Smooth muscle cell of the brain vasculature (primary cell): ENCODE results near the gene PLCG1.

Experiments
- DNase-seq: peaks from one replicate; pipeline ENCODE4 v3.0.0-alpha.2; 2012; ENCODE audit warnings: low read depth, low spot score

The PLCG1 gene

GRCh38 chr20:41142245-41142644 lies 4.9 kb downstream of the PLCG1 start:
- no peak for DNase-seq

- DNase-seq: no peak
Observed at GRCh38 chr20:41142919-41143318, 5.6 kb downstream of the PLCG1 start.

- no peak for DNase-seq
Observed at GRCh38 chr20:41143354-41143753, 6.0 kb downstream of the PLCG1 start.

GRCh38 chr20:41145317-41145716 lies 8.0 kb downstream of the PLCG1 start:
- no peak for DNase-seq

- DNase-seq: no peak
Observed at GRCh38 chr20:41145821-41146620, 8.7 kb downstream of the PLCG1 start.

- no peak for DNase-seq
Observed at GRCh38 chr20:41147767-41148191, 10.4 kb downstream of the PLCG1 start.

- no peak for DNase-seq
Observed at GRCh38 chr20:41148942-41149341, 11.6 kb downstream of the PLCG1 start.

GRCh38 chr20:41150664-41151063 lies 13.3 kb downstream of the PLCG1 start:
- no peak for DNase-seq

- DNase-seq: no peak
Observed at GRCh38 chr20:41151134-41151869, 14.0 kb downstream of the PLCG1 start.

GRCh38 chr20:41152108-41152757 lies 14.9 kb downstream of the PLCG1 start:
- DNase-seq: no peak

- no peak for DNase-seq
Observed at GRCh38 chr20:41154436-41155176, 17.3 kb downstream of the PLCG1 start.

GRCh38 chr20:41155261-41155660 lies 17.9 kb downstream of the PLCG1 start:
- DNase-seq: no peak

GRCh38 chr20:41158082-41158625 lies 20.8 kb downstream of the PLCG1 start:
- DNase-seq: no peak

GRCh38 chr20:41159547-41159946 lies 22.2 kb downstream of the PLCG1 start:
- no peak for DNase-seq

GRCh38 chr20:41160686-41161085 lies 23.3 kb downstream of the PLCG1 start:
- DNase-seq: no peak

- DNase-seq: no peak
Observed at GRCh38 chr20:41161886-41162285, 24.5 kb downstream of the PLCG1 start.

- DNase-seq: no peak
Observed at GRCh38 chr20:41162396-41162795, 25.1 kb downstream of the PLCG1 start.

- DNase-seq: no peak
Observed at GRCh38 chr20:41163821-41164220, 26.5 kb downstream of the PLCG1 start.

GRCh38 chr20:41165001-41165882 lies 27.9 kb downstream of the PLCG1 start:
- DNase-seq: no peak
